Spinal cord (tissue), 10 donors: ENCODE measurements around the gene TRERF1. TPM values are rescaled to one million over a fixed set of nuclear protein-coding genes. Genes with fewer than 3 reads are reported as not detected.
"Not testable (repeated sequence)": the region's sequence is repeated elsewhere in the genome, so short reads cannot be mapped to it uniquely, and the experiment has no call there.

Experiments used
- DNase-seq, 6 donors: peaks; one replicate each; pipeline versions ENCODE4 v3.0.0 to v3.0.0-alpha.2; 2013 to 2015; ENCODE audit warnings: low spot score in 6 of 6, low read depth in 4 of 6
- H3K27ac ChIP-seq: one replicate; pipeline ENCODE4 v1.5.1; 2013; ENCODE audit warnings: low read depth, low read length, control low read depth
- H3K27me3 ChIP-seq: one replicate; pipeline ENCODE4 v1.6.1; 2013; ENCODE audit warnings: low read length; ENCODE audit not compliant: control insufficient read depth, insufficient read depth
- H3K36me3 ChIP-seq: one replicate; pipeline ENCODE4 v1.6.1; 2013; ENCODE audit warnings: low read length; ENCODE audit not compliant: control insufficient read depth, insufficient read depth
- H3K4me1 ChIP-seq: one replicate; pipeline ENCODE4 v1.6.1; 2013; ENCODE audit warnings: low read length; ENCODE audit not compliant: control insufficient read depth, insufficient read depth
- H3K4me3 ChIP-seq: one replicate; pipeline ENCODE4 v1.5.1; 2013; ENCODE audit warnings: low read depth, low read length, control low read depth
- H3K9me3 ChIP-seq: one replicate; pipeline ENCODE4 v1.6.1; 2013; ENCODE audit warnings: low read length; ENCODE audit not compliant: control insufficient read depth, insufficient read depth
- WGBS: methylation state at CpG from one replicate; pipeline ENCODE4 v1.1.5; 2013; ENCODE audit warnings: missing lambda C conversion rate; ENCODE audit not compliant: insufficient coverage; 5-methylcytosine and 5-hydroxymethylcytosine counted together
- polyA plus RNA-seq, 2 donors: library from polyadenylated mRNA; unstranded; fragments of 120-200 nt; gene quantifications; one replicate each; pipeline ENCODE4 v1.2.1, GENCODE V29; 2013; ENCODE audit not compliant: insufficient read length in 2 of 2
- total RNA-seq, 2 donors: library from RNA; depleted of rRNA in 1 of 2; stranded (reverse); fragments of 120-200 nt in 1 of 2; fragments of >200 nt in 1 of 2; gene quantifications; one replicate each; pipeline versions ENCODE4 v1.2.3 to v1.2.4, GENCODE V29; 2013 to 2014
- donor health status: healthy.

TRERF1 gene
- total and polyA plus RNA-seq, 4 donors, result 4.8 to 9.4 (median 7.4) TPM

GRCh38 chr6:42204768-42205282 is 246.9 kb downstream of the TRERF1 start:
- Histone ChIP-seq H3K36me3 (peaks cover 31% of the 10 kb centered on the region), H3K27ac (no peak overlapping the region), H3K27me3 (no peaks in the 10 kb centered on the region), H3K4me3 (no peak overlapping the region), H3K9me3 (no peaks in the 10 kb centered on the region), H3K4me1 (no peaks in the 10 kb centered on the region)
- DNase-seq, result no peak
- WGBS, result 100% methylated on average over 3 of the region's 4 CpGs

- no peaks in the 10 kb centered on the region for H3K27me3 ChIP-seq
- DNase-seq, result no peak
- H3K27ac ChIP-seq, result no peak overlapping the region
- H3K4me1 ChIP-seq, result no peaks in the 10 kb centered on the region
- no peaks in the 10 kb centered on the region for H3K9me3 ChIP-seq
- WGBS, result 100% methylated on average over 1 of the region's 3 CpGs
- H3K36me3 ChIP-seq, result peaks cover 16% of the 10 kb centered on the region
- H3K4me3 ChIP-seq, result no peak overlapping the region
These were observed 248.5 kb downstream of the TRERF1 start for GRCh38 chr6:42203183-42203582.

GRCh38 chr6:42202131-42202915 is 249.4 kb downstream of the TRERF1 start:
- DNase-seq, H3K27ac ChIP-seq, H3K9me3 ChIP-seq, H3K4me1 ChIP-seq, H3K4me3 ChIP-seq, H3K27me3 ChIP-seq: not testable (repeated sequence)
- whole genome bisulfite sequencing, result 75% methylated on average over 3 of the region's 13 CpGs
- peaks cover 16% of the 10 kb centered on the region for H3K36me3 ChIP-seq

GRCh38 chr6:42201382-42201781 is 250.3 kb downstream of the TRERF1 start:
- DNase-seq, result no peak
- Histone ChIP-seq H3K4me1 (no peaks in the 10 kb centered on the region), H3K27me3 (no peaks in the 10 kb centered on the region), H3K9me3 (no peaks in the 10 kb centered on the region), H3K4me3 (no peak overlapping the region), H3K27ac (no peak overlapping the region), H3K36me3 (peaks cover 16% of the 10 kb centered on the region)
- WGBS, result no CpG with 5 or more reads among the region's 3 CpGs

- H3K27ac ChIP-seq, result no peak overlapping the region
- no peaks in the 10 kb centered on the region for H3K27me3 ChIP-seq
- H3K4me1 ChIP-seq, result no peaks in the 10 kb centered on the region
- H3K9me3 ChIP-seq, result no peaks in the 10 kb centered on the region
- H3K4me3 ChIP-seq, result no peak overlapping the region
- WGBS, result 89% methylated on average over 1 of the region's 1 CpG
- no peak for DNase-seq
- H3K36me3 ChIP-seq, result peaks cover 12% of the 10 kb centered on the region
These were observed 251.7 kb downstream of the TRERF1 start for GRCh38 chr6:42200035-42200434.

GRCh38 chr6:42199106-42199981 is 252.4 kb downstream of the TRERF1 start:
- WGBS, result 83% methylated on average over 1 of the region's 5 CpGs
- DNase-seq, result no peak
- no peaks in the 10 kb centered on the region for H3K4me1 ChIP-seq
- H3K27ac ChIP-seq, result no peak overlapping the region
- H3K36me3 ChIP-seq, result peaks cover 9% of the 10 kb centered on the region
- H3K4me3 ChIP-seq, result no peak overlapping the region
- no peaks in the 10 kb centered on the region for H3K9me3 ChIP-seq
- no peaks in the 10 kb centered on the region for H3K27me3 ChIP-seq

GRCh38 chr6:42197555-42198362 is 254.0 kb downstream of the TRERF1 start:
- Histone ChIP-seq H3K9me3 (no peaks in the 10 kb centered on the region), H3K36me3 (peaks cover 4% of the 10 kb centered on the region), H3K4me3 (no peak overlapping the region), H3K4me1 (no peaks in the 10 kb centered on the region), H3K27me3 (no peaks in the 10 kb centered on the region), H3K27ac (no peak overlapping the region)
- WGBS, result 88% methylated on average over 13 of the region's 13 CpGs
- DNase-seq, result no peak

- Histone ChIP-seq H3K4me3 (no peak overlapping the region), H3K36me3 (no peaks in the 10 kb centered on the region), H3K9me3 (no peaks in the 10 kb centered on the region), H3K27me3 (no peaks in the 10 kb centered on the region), H3K27ac (no peak overlapping the region), H3K4me1 (no peaks in the 10 kb centered on the region)
- WGBS, result 100% methylated on average over 1 of the region's 4 CpGs
- DNase-seq, result no peak
These were observed 256.3 kb downstream of the TRERF1 start for GRCh38 chr6:42195415-42195814.

- no peak overlapping the region for H3K4me3 ChIP-seq
- H3K27ac ChIP-seq, result no peak overlapping the region
- DNase-seq, result no peak
- no peaks in the 10 kb centered on the region for H3K9me3 ChIP-seq
- no peaks in the 10 kb centered on the region for H3K27me3 ChIP-seq
- H3K4me1 ChIP-seq, result no peaks in the 10 kb centered on the region
- H3K36me3 ChIP-seq, result no peaks in the 10 kb centered on the region
- 98% methylated on average over 4 of the region's 5 CpGs for WGBS
These were observed 257.7 kb downstream of the TRERF1 start for GRCh38 chr6:42194056-42194455.
